Spleen (tissue), 7 donors: ENCODE measurements around the gene RIPPLY2.

Experiments
- CTCF ChIP-seq, 11 experiments: fragments of 200-600 bp in 7 of 11; fragments of 450-650 bp in 4 of 11; sonication (generic) in 4 of 11; IDR thresholded peaks in 8 of 11; conservative IDR thresholded peaks in 3 of 11; 1 replicate in 7 of 11; 2 replicates in 4 of 11; pipeline versions ENCODE4 v1.4.0 to v1.8.0; 2016 to 2021; ENCODE audit warnings: antibody characterized with exemption in 11 of 11, inconsistent platforms in 4 of 11, mild to moderate bottlenecking in 1 of 11
- POLR2A ChIP-seq, 3 donors: fragments of 450-650 bp; IDR thresholded peaks; one replicate each; pipeline ENCODE4 v1.5.1; 2017; ENCODE audit warnings: antibody characterized with exemption in 3 of 3, mild to moderate bottlenecking in 1 of 3
- POLR2AphosphoS5 ChIP-seq, 3 donors: sonication (generic); formaldehyde crosslinking; IDR thresholded peaks; one replicate each; pipeline ENCODE4 v1.5.1; 2017; ENCODE audit warnings: antibody characterized with exemption in 3 of 3
- donor health status: DM: no; HTN: no; CAD: no; lungs with moderate emphysema.
- donor health status: DM: no; HTN: no; CAD: no.
- donor health status: DM: no; HTN: no; CAD: no.

- TF ChIP-seq CTCF (IDR thresholded peaks at IDR 0.05 in 8 of 11, conservative IDR thresholded peaks at IDR 0.05 in 3 of 11) (no peak), POLR2A (IDR thresholded peaks at IDR 0.05) (no peak), POLR2AphosphoS5 (IDR thresholded peaks at IDR 0.05) (no peak)
Observed at GRCh38 chr6:83844170-83844569, 9.0 kb upstream of the RIPPLY2 start.
